HCT116 (cell line): Measurements from ENCODE around the gene PPRC1. TPM values are rescaled to one million over a fixed set of nuclear protein-coding genes. Genes with fewer than 3 reads are reported as not detected.
A peak's percentile ranks its signal among the peaks of the same experiment; 100 is the strongest.

Source experiments
- ATAC-seq: fragments of 200-7000 bp; cut with Tn5 transposase; 2 replicates; pipeline ENCODE4 v1.9.1; 2020; ENCODE audit warnings: mild to moderate bottlenecking, moderate library complexity
- BruUV-seq: library from RNA; stranded (reverse); fragments of 400-500 nt; replicated peaks from 2 replicates; lab custom pipeline; 2021; lab: Mats Ljungman, UMichigan
- CTCF ChIA-PET: fragments of 300-600 bp; sonication (Branson Sonifier 250); formaldehyde crosslinking; loops from one replicate; lab custom pipeline; 2021; ENCODE audit warnings: antibody characterized with exemption; lab: Charles Lee
- POLR2A ChIA-PET: fragments of 300-600, 350-600 bp; sonication (Branson Sonifier 250); formaldehyde crosslinking; loops from one replicate; lab custom pipeline; 2021; ENCODE audit warnings: antibody characterized with exemption; lab: Charles Lee
- RAD21 ChIA-PET, 2 experiments: fragments of 300-600 bp; sonication (Branson Sonifier 250); formaldehyde crosslinking; loops; one replicate each; lab custom pipeline; 2023; ENCODE audit warnings: low total read pairs in 2 of 2; ENCODE audit not compliant: uncharacterized antibody in 2 of 2, unreplicated experiment in 2 of 2, low non-redundant PET in 1 of 2; lab: Charles Lee
- DNase-seq: peaks from one replicate; pipeline ENCODE4 v3.0.0-alpha.2; 2010; ENCODE audit warnings: low read depth, low spot score
- H2AFZ ChIP-seq: fragments of 200-600 bp; shearing (Covaris generic), sonication (generic); 2 replicates; pipeline ENCODE4 v1.6.1; 2017; ENCODE audit warnings: low read depth, mixed run types, mixed read lengths, antibody characterized with exemption, low read length; ENCODE audit not compliant: poor library complexity, severe bottlenecking
- H3K27ac ChIP-seq: 2 replicates; pipeline ENCODE4 v1.5.1; 2012; ENCODE audit warnings: low read depth, low read length
- H3K27me3 ChIP-seq: fragments of 200-600 bp; sonication (generic); 2 replicates; pipeline ENCODE4 v1.6.1; 2016; ENCODE audit warnings: mixed run types, low read length, mixed read lengths; ENCODE audit not compliant: insufficient read depth
- H3K36me3 ChIP-seq, 2 experiments: fragments of 200-500 bp in 1 of 2; fragments of 200-600 bp in 1 of 2; sonication (Bioruptor generic) in 1 of 2; sonication (generic) in 1 of 2; 2 replicates each; pipeline versions ENCODE4 v1.5.1 to v1.6.1; 2014 to 2016; ENCODE audit warnings: low read length in 2 of 2, inconsistent platforms in 1 of 2, mixed read lengths in 1 of 2, mixed run types in 1 of 2; ENCODE audit not compliant: insufficient read depth in 2 of 2, control insufficient read depth in 1 of 2
- H3K4me1 ChIP-seq, 2 experiments: fragments of 200-600 bp in 1 of 2; sonication (generic) in 1 of 2; 2 replicates each; pipeline versions ENCODE4 v1.5.1 to v1.6.1; 2012 to 2017; ENCODE audit warnings: low read length in 2 of 2, inconsistent platforms in 1 of 2, mild to moderate bottlenecking in 1 of 2, mixed read lengths in 1 of 2, mixed run types in 1 of 2, moderate library complexity in 1 of 2; ENCODE audit not compliant: insufficient read depth in 2 of 2, control insufficient read depth in 1 of 2
- H3K4me2 ChIP-seq: fragments of 200-600 bp; sonication (generic); 2 replicates; pipeline ENCODE4 v1.6.1; 2017; ENCODE audit warnings: mixed run types, low read length, mixed read lengths
- H3K4me3 ChIP-seq, 2 experiments: fragments of 200-600 bp in 1 of 2; sonication (generic) in 1 of 2; replicated peaks in 1 of 2; 2 replicates each; pipeline ENCODE4 v1.5.1; 2011 to 2016; ENCODE audit warnings: low read length in 2 of 2, control low read depth in 1 of 2, low read depth in 1 of 2, mild to moderate bottlenecking in 1 of 2, mixed read lengths in 1 of 2, mixed run types in 1 of 2
- H3K79me2 ChIP-seq: fragments of 200-600 bp; sonication (generic); 2 replicates; pipeline ENCODE4 v1.6.1; 2017; ENCODE audit warnings: mild to moderate bottlenecking, mixed run types, low read length, moderate library complexity, mixed read lengths; ENCODE audit not compliant: insufficient read depth
- H3K9ac ChIP-seq: fragments of 200-600 bp; sonication (generic); 2 replicates; pipeline ENCODE4 v1.6.1; 2016; ENCODE audit warnings: low read length, mixed read lengths
- H3K9me2 ChIP-seq: fragments of 200-600 bp; sonication (generic), shearing (Covaris generic); 2 replicates; pipeline ENCODE4 v1.6.1; 2017; ENCODE audit warnings: mixed run types, mild to moderate bottlenecking, moderate library complexity; ENCODE audit not compliant: insufficient read depth
- H3K9me3 ChIP-seq, 2 experiments: fragments of 200-500 bp in 1 of 2; fragments of 200-600 bp in 1 of 2; sonication (Bioruptor generic) in 1 of 2; sonication (generic) in 1 of 2; 2 replicates each; pipeline ENCODE4 v1.6.1; 2014 to 2017; ENCODE audit warnings: low read length in 2 of 2, mixed read lengths in 2 of 2, inconsistent platforms in 1 of 2, low read depth in 1 of 2, mild to moderate bottlenecking in 1 of 2, mixed run types in 1 of 2, moderate library complexity in 1 of 2; ENCODE audit not compliant: control insufficient read depth in 1 of 2, insufficient read depth in 1 of 2
- H4K20me1 ChIP-seq: fragments of 200-600 bp; sonication (generic), shearing (Covaris generic); 2 replicates; pipeline ENCODE4 v1.6.1; 2017; ENCODE audit warnings: mixed run types, mild to moderate bottlenecking, moderate library complexity; ENCODE audit not compliant: insufficient read depth
- ATF3 ChIP-seq: IDR thresholded peaks from 2 replicates; pipeline ENCODE4 v1.6.1; 2012
- CBX3 ChIP-seq: IDR thresholded peaks from 2 replicates; pipeline ENCODE4 v1.6.1; 2012; ENCODE audit warnings: low read depth
- CEBPB ChIP-seq: IDR thresholded peaks from 2 replicates; pipeline ENCODE4 v1.6.1; 2012; ENCODE audit warnings: low read depth
- ELF1 ChIP-seq: IDR thresholded peaks from 2 replicates; pipeline ENCODE4 v1.6.1; 2012; ENCODE audit warnings: low read depth, borderline replicate concordance
- EZH2 ChIP-seq: fragments of 200-600 bp; sonication (generic); IDR thresholded peaks from 2 replicates; pipeline ENCODE4 v1.6.1; 2017; ENCODE audit warnings: antibody characterized with exemption, mixed run types
- FOSL1 ChIP-seq: IDR thresholded peaks from 2 replicates; pipeline ENCODE4 v1.6.1; 2012; ENCODE audit warnings: low read depth
- JUND ChIP-seq: IDR thresholded peaks from 2 replicates; pipeline ENCODE4 v1.6.1; 2012
- POLR2AphosphoS5 ChIP-seq: IDR thresholded peaks from 2 replicates; pipeline ENCODE4 v1.6.1; 2011; ENCODE audit warnings: mild to moderate bottlenecking, low read depth, low read length, moderate library complexity
- RAD21 ChIP-seq: IDR thresholded peaks from 2 replicates; pipeline ENCODE4 v1.6.1; 2012; ENCODE audit warnings: low read depth, mild to moderate bottlenecking
- SIN3A ChIP-seq: IDR thresholded peaks from 2 replicates; pipeline ENCODE4 v1.6.1; 2012; ENCODE audit warnings: low read depth
- SP1 ChIP-seq: IDR thresholded peaks from 2 replicates; pipeline ENCODE4 v1.6.1; 2012; ENCODE audit warnings: low read depth
- SRF ChIP-seq: IDR thresholded peaks from 2 replicates; pipeline ENCODE4 v1.6.1; 2012; ENCODE audit warnings: low read depth
- YY1 ChIP-seq: IDR thresholded peaks from 2 replicates; pipeline ENCODE4 v1.6.1; 2011; ENCODE audit warnings: low read length, low read depth, moderate library complexity, mild to moderate bottlenecking; ENCODE audit not compliant: insufficient replicate concordance; ENCODE audit errors: extremely low read depth
- ZBTB33 ChIP-seq: IDR thresholded peaks from 2 replicates; pipeline ENCODE4 v1.6.1; 2011; ENCODE audit warnings: mild to moderate bottlenecking, low read length, moderate library complexity; ENCODE audit not compliant: insufficient replicate concordance; ENCODE audit errors: extremely low read depth
- ZFX ChIP-seq: fragments of 450-650 bp; IDR thresholded peaks from 2 replicates; pipeline ENCODE4 v1.6.1; 2017
- ZNF274 ChIP-seq: fragments of 200-500 bp; sonication (Bioruptor generic); IDR thresholded peaks from 2 replicates; pipeline ENCODE4 v1.6.1; 2014; ENCODE audit warnings: mild to moderate bottlenecking, low read depth, low read length, inconsistent platforms
- intact Hi-C: fragments of 100-400 bp; cut with micrococcal nuclease; formaldehyde crosslinking; loops from 2 replicates; pipeline ENCODE4 v1.10.0; 2022
- total RNA-seq: library from RNA; stranded (reverse); gene quantifications from one replicate; pipeline ENCODE4 v1.2.1, GENCODE V29; 2021; ENCODE audit not compliant: unreplicated experiment

Gene PPRC1
- total RNA-seq, 1 experiment from 2014 or later: 93.0 TPM

GRCh38 chr10:102106998-102107397, 25.8 kb upstream of the PPRC1 start:
- H3K27ac ChIP-seq: no peak overlapping the region
- H2AFZ ChIP-seq: no peak overlapping the region
- H4K20me1 ChIP-seq: no peaks in the 10 kb centered on the region
- DNase-seq: no peak
- no peaks in the 10 kb centered on the region for H3K27me3 ChIP-seq
- intact Hi-C loops: no loop called here
- no peak overlapping the region for H3K9ac ChIP-seq
- no peaks in the 10 kb centered on the region for H3K9me2 ChIP-seq
- TF ChIP-seq ATF3 (no peak), RAD21 (no peak)
- POLR2A ChIA-PET: no interaction called here
- no peak overlapping the region for H3K4me2 ChIP-seq
- H3K4me1 ChIP-seq: peaks cover 0 to 2% of the 10 kb centered on the region in 2 experiments; a peak in 1 of 4 replicates
- CTCF ChIA-PET: interaction anchor here (0.6 to 1.3 kb wide), 2 partner anchors 15 to 317 kb away, joined by 3 read pairs; no protein-coding TSS in a partner anchor
- RAD21 ChIA-PET: no interaction called here
- H3K4me3 ChIP-seq: no peak overlapping the region
- H3K79me2 ChIP-seq: peaks cover 9% of the 10 kb centered on the region
- peaks cover 32 to 41% of the 10 kb centered on the region in 2 experiments for H3K36me3 ChIP-seq
- BruUV-seq: no TSS peak
- 0 out of 2 replicates have a peak, but pooled peaks have one; percentile 18 for ATAC-seq
- H3K9me3 ChIP-seq: no peaks in the 10 kb centered on the region

- CTCF ChIA-PET: no interaction called here
- RAD21 ChIA-PET: no interaction called here
- Histone ChIP-seq H4K20me1 (no peaks in the 10 kb centered on the region; the same call in 1 of the 2 replicates), H3K27me3 (no peaks in the 10 kb centered on the region), H3K9me2 (no peaks in the 10 kb centered on the region), H3K79me2 (peaks cover 33% of the 10 kb centered on the region), H3K9me3 (no peaks in the 10 kb centered on the region), H3K9ac (no peak overlapping the region), H3K36me3 (peaks cover 32 to 41% of the 10 kb centered on the region in 2 experiments), H3K4me1 (peaks cover 19 to 20% of the 10 kb centered on the region in 2 experiments), H3K4me2 (no peak overlapping the region), H3K27ac (no peak overlapping the region), H3K4me3 (no peak overlapping the region), H2AFZ (no peak overlapping the region)
- intact Hi-C loops: no loop called here
- BruUV-seq: no TSS peak
- ATAC-seq (no peak), DNase-seq (no peak)
- POLR2A ChIA-PET: no interaction called here
- no peak for TF ChIP-seq ZNF274
- TF ChIP-seq CBX3: no peak
- TF ChIP-seq CEBPB: no peak
- TF ChIP-seq SIN3A: no peak
- TF ChIP-seq POLR2AphosphoS5: no peak
- TF ChIP-seq SP1: no peak
- TF ChIP-seq FOSL1: no peak
- no peak for TF ChIP-seq YY1
- TF ChIP-seq EZH2: no peak
- no peak for TF ChIP-seq ELF1
- TF ChIP-seq JUND: no peak
- TF ChIP-seq ZBTB33: no peak
- no peak for TF ChIP-seq SRF
- no peak for TF ChIP-seq ZFX
Measured at GRCh38 chr10:102109166-102110116, 23.4 kb upstream of the PPRC1 start.
